LNCAP (cell line): ENCODE measurements around the gene ESYT2.
A peak's percentile ranks its signal among the peaks of the same experiment; 100 is the strongest.

Source experiments
- CTCF ChIP-seq: fragments of 450-650 bp; IDR thresholded peaks from 2 replicates; pipeline ENCODE4 v1.5.1; 2017; ENCODE audit warnings: mild to moderate bottlenecking

Gene ESYT2

GRCh38 chr7:158760936-158761335 lies 68.4 kb downstream of the ESYT2 start:
- peak; percentile 17; the same call in 1 of the 2 replicates for TF ChIP-seq CTCF

- no peak for TF ChIP-seq CTCF
Observed at GRCh38 chr7:158760445-158760764, 68.9 kb downstream of the ESYT2 start.

GRCh38 chr7:158759749-158760444 lies 69.4 kb downstream of the ESYT2 start:
- no peak for TF ChIP-seq CTCF

- TF ChIP-seq CTCF, result no peak
Observed at GRCh38 chr7:158759245-158759614, 70.1 kb downstream of the ESYT2 start.

GRCh38 chr7:158758586-158759244 lies 70.6 kb downstream of the ESYT2 start:
- no peak for TF ChIP-seq CTCF

GRCh38 chr7:158757404-158757989 lies 71.8 kb downstream of the ESYT2 start:
- TF ChIP-seq CTCF, result no peak

- no peak for TF ChIP-seq CTCF
Observed at GRCh38 chr7:158754746-158755444, 74.4 kb downstream of the ESYT2 start.
